NCI-H2196 (cell line): ENCODE results near the gene TMEM273.

ENCODE experiments used
- DNase-seq: peaks from one replicate; lab custom pipeline; 2025; ENCODE audit not compliant: unreplicated experiment; lab: John Stamatoyannopoulos, UW

Gene TMEM273

GRCh38 chr10:49165821-49166483 is 22.2 kb downstream of the TMEM273 start:
- DNase-seq, result no peak

GRCh38 chr10:49165259-49165658 is 22.9 kb downstream of the TMEM273 start:
- DNase-seq, result no peak

GRCh38 chr10:49164559-49165188 is 23.5 kb downstream of the TMEM273 start:
- no peak for DNase-seq

- no peak for DNase-seq
These were observed 24.4 kb downstream of the TMEM273 start for GRCh38 chr10:49163741-49164140.

GRCh38 chr10:49162761-49163310 is 25.4 kb downstream of the TMEM273 start:
- no peak for DNase-seq

- no peak for DNase-seq
These were observed 26.1 kb downstream of the TMEM273 start for GRCh38 chr10:49162063-49162462.

GRCh38 chr10:49161411-49161997 is 26.7 kb downstream of the TMEM273 start:
- DNase-seq, result no peak

- DNase-seq, result no peak
These were observed 27.4 kb downstream of the TMEM273 start for GRCh38 chr10:49160814-49161213.

- no peak for DNase-seq
These were observed 28.1 kb downstream of the TMEM273 start for GRCh38 chr10:49160110-49160509.

GRCh38 chr10:49158915-49159314 is 29.3 kb downstream of the TMEM273 start:
- no peak for DNase-seq

GRCh38 chr10:49158404-49158803 is 29.8 kb downstream of the TMEM273 start:
- no peak for DNase-seq

- no peak for DNase-seq
These were observed 31.0 kb downstream of the TMEM273 start for GRCh38 chr10:49157229-49157628.

- no peak for DNase-seq
These were observed 33.5 kb downstream of the TMEM273 start for GRCh38 chr10:49154641-49155040.

GRCh38 chr10:49153971-49154370 is 34.2 kb downstream of the TMEM273 start:
- no peak for DNase-seq

- no peak for DNase-seq
These were observed 35.1 kb downstream of the TMEM273 start for GRCh38 chr10:49153115-49153514.

- no peak for DNase-seq
These were observed 35.5 kb downstream of the TMEM273 start for GRCh38 chr10:49152663-49153062.

GRCh38 chr10:49152037-49152436 is 36.2 kb downstream of the TMEM273 start:
- no peak for DNase-seq

GRCh38 chr10:49151481-49151880 is 36.7 kb downstream of the TMEM273 start:
- no peak for DNase-seq

GRCh38 chr10:49151025-49151445 is 37.2 kb downstream of the TMEM273 start:
- DNase-seq, result no peak

GRCh38 chr10:49150426-49150825 is 37.8 kb downstream of the TMEM273 start:
- DNase-seq, result no peak

GRCh38 chr10:49149881-49150280 is 38.3 kb downstream of the TMEM273 start:
- no peak for DNase-seq

GRCh38 chr10:49144058-49144720 is 44.0 kb downstream of the TMEM273 start:
- no peak for DNase-seq
